H1 (cell line): Measurements from ENCODE around the gene PLCH2. TPM values are rescaled to one million over a fixed set of nuclear protein-coding genes. Genes with fewer than 3 reads are reported as not detected.

Experiments used
- CTCF ChIA-PET: fragments of 300-600 bp; sonication (Branson Sonifier 250); formaldehyde crosslinking; loops from one replicate; lab custom pipeline; 2021; ENCODE audit not compliant: partially characterized antibody; lab: Charles Lee
- POLR2A ChIA-PET: fragments of 300-600 bp; sonication (Branson Sonifier 250); formaldehyde crosslinking; loops from one replicate; lab custom pipeline; 2021; ENCODE audit warnings: inconsistent platforms; ENCODE audit not compliant: partially characterized antibody; lab: Charles Lee
- DNase-seq, 2 experiments: peaks; one replicate each; pipeline versions ENCODE4 v3.0.0 to v3.0.0-alpha.2; 2010 to 2022; ENCODE audit warnings: low spot score in 2 of 2, low read depth in 1 of 2, mixed read lengths in 1 of 2
- FAIRE-seq: peaks from 2 replicates; lab custom pipeline; 2011; peaks lifted over from hg19 to GRCh38; lab: Jason Lieb, UNC
- H2AFZ ChIP-seq: 2 replicates; pipeline ENCODE4 v1.8.1; 2012; ENCODE audit warnings: low read length, inconsistent platforms
- H2AK5ac ChIP-seq: 2 replicates; pipeline ENCODE4 v1.6.1; 2013; ENCODE audit warnings: low read depth, low read length
- H2BK120ac ChIP-seq: replicated peaks from 2 replicates; pipeline ENCODE3; 2013; ENCODE audit warnings: low read depth, low read length, inconsistent platforms
- H2BK12ac ChIP-seq: 2 replicates; pipeline ENCODE4 v1.6.1; 2013; ENCODE audit warnings: low read depth, low read length
- H2BK15ac ChIP-seq: 2 replicates; pipeline ENCODE4 v1.6.1; 2013; ENCODE audit warnings: low read length
- H2BK20ac ChIP-seq: 2 replicates; pipeline ENCODE4 v1.6.1; 2013; ENCODE audit warnings: low read length
- H2BK5ac ChIP-seq: 2 replicates; pipeline ENCODE4 v1.6.1; 2013; ENCODE audit warnings: low read depth, low read length
- H3K14ac ChIP-seq: 2 replicates; pipeline ENCODE4 v1.6.1; 2013; ENCODE audit warnings: inconsistent platforms; ENCODE audit not compliant: insufficient read length
- H3K18ac ChIP-seq: 2 replicates; pipeline ENCODE4 v1.6.1; 2013; ENCODE audit warnings: low read length; ENCODE audit errors: extremely low read depth
- H3K23ac ChIP-seq: 2 replicates; pipeline ENCODE4 v1.6.1; 2013; ENCODE audit warnings: inconsistent platforms; ENCODE audit not compliant: insufficient read length
- H3K23me2 ChIP-seq: 2 replicates; pipeline ENCODE4 v1.6.1; 2013; ENCODE audit warnings: low read depth, low read length
- H3K27ac ChIP-seq: 2 replicates; pipeline ENCODE4 v1.6.1; 2011; ENCODE audit warnings: low read depth, low read length, inconsistent platforms
- H3K27me3 ChIP-seq, 4 experiments: replicated peaks in 1 of 4; 1 replicate in 1 of 4; 2 replicates in 3 of 4; pipeline versions ENCODE4 v1.6.1 to v1.8.1; 2011 to 2013; ENCODE audit warnings: low read length in 3 of 4, mild to moderate bottlenecking in 3 of 4, inconsistent platforms in 2 of 4, mixed read lengths in 2 of 4, moderate library complexity in 1 of 4; ENCODE audit not compliant: control insufficient read depth in 3 of 4, insufficient read depth in 3 of 4; ENCODE audit errors: extremely low read depth in 1 of 4
- H3K36me3 ChIP-seq, 4 experiments: 2 replicates each; pipeline versions ENCODE4 v1.6.1 to v1.8.1; 2011 to 2013; ENCODE audit warnings: mild to moderate bottlenecking in 4 of 4, low read length in 3 of 4, moderate library complexity in 2 of 4, control low read depth in 1 of 4, inconsistent platforms in 1 of 4; ENCODE audit not compliant: insufficient read depth in 4 of 4, control insufficient read depth in 2 of 4
- H3K4ac ChIP-seq: replicated peaks from 2 replicates; pipeline ENCODE3; 2013; ENCODE audit warnings: low read length, low read depth, mixed read lengths, inconsistent platforms; ENCODE audit not compliant: insufficient read length
- H3K4me1 ChIP-seq, 4 experiments: replicated peaks in 1 of 4; 1 replicate in 1 of 4; 2 replicates in 3 of 4; pipeline versions ENCODE4 v1.6.1 to v1.8.1; 2011 to 2013; ENCODE audit warnings: low read length in 3 of 4, inconsistent platforms in 2 of 4, mixed read lengths in 1 of 4; ENCODE audit not compliant: insufficient read depth in 4 of 4, control insufficient read depth in 3 of 4
- H3K4me2 ChIP-seq, 2 experiments: 2 replicates each; pipeline versions ENCODE4 v1.6.1 to v1.8.1; 2011 to 2013; ENCODE audit warnings: low read depth in 2 of 2, low read length in 2 of 2, control low read depth in 1 of 2, inconsistent platforms in 1 of 2, mild to moderate bottlenecking in 1 of 2; ENCODE audit not compliant: insufficient read depth in 1 of 2
- H3K4me3 ChIP-seq, 4 experiments: fragments of 200-600, 300-600 bp in 1 of 4; sonication (generic), shearing (Covaris generic), sonication (Bioruptor Twin) in 1 of 4; 2 replicates each; pipeline versions ENCODE4 v1.5.1 to v1.8.1; 2011 to 2016; ENCODE audit warnings: low read length in 4 of 4, low read depth in 3 of 4, control low read depth in 2 of 4, inconsistent platforms in 2 of 4, mild to moderate bottlenecking in 2 of 4, mixed read lengths in 1 of 4, moderate library complexity in 1 of 4; ENCODE audit not compliant: insufficient read depth in 2 of 4; ENCODE audit errors: extremely low read depth in 1 of 4
- H3K56ac ChIP-seq: replicated peaks from 2 replicates; pipeline ENCODE3; 2013; ENCODE audit warnings: low read depth, mild to moderate bottlenecking, mixed read lengths, low read length, inconsistent platforms; ENCODE audit not compliant: insufficient read length
- H3K79me1 ChIP-seq: 2 replicates; pipeline ENCODE4 v1.6.1; 2013; ENCODE audit warnings: low read depth, low read length, control low read depth
- H3K79me2 ChIP-seq, 2 experiments: 2 replicates each; pipeline versions ENCODE4 v1.6.1 to v1.8.1; 2012 to 2013; ENCODE audit warnings: low read length in 2 of 2, mild to moderate bottlenecking in 2 of 2, inconsistent platforms in 1 of 2; ENCODE audit not compliant: insufficient read depth in 2 of 2, control insufficient read depth in 1 of 2
- H3K9ac ChIP-seq, 4 experiments: replicated peaks in 1 of 4; 1 replicate in 1 of 4; 2 replicates in 3 of 4; pipeline versions ENCODE4 v1.6.1 to v1.8.1; 2011 to 2013; ENCODE audit warnings: low read depth in 3 of 4, low read length in 3 of 4, control low read depth in 2 of 4, mild to moderate bottlenecking in 2 of 4, moderate library complexity in 2 of 4, inconsistent platforms in 1 of 4; ENCODE audit errors: extremely low read depth in 1 of 4
- H3K9me3 ChIP-seq, 2 experiments: 2 replicates each; pipeline versions ENCODE4 v1.6.1 to v1.8.1; 2012 to 2013; ENCODE audit warnings: mild to moderate bottlenecking in 2 of 2, moderate library complexity in 2 of 2, control low read depth in 1 of 2, inconsistent platforms in 1 of 2, low read depth in 1 of 2, low read length in 1 of 2, mixed read lengths in 1 of 2; ENCODE audit not compliant: insufficient read depth in 2 of 2
- H4K20me1 ChIP-seq, 2 experiments: replicated peaks in 1 of 2; 2 replicates each; pipeline versions ENCODE3 to v1.8.1; 2011 to 2013; ENCODE audit warnings: inconsistent platforms in 2 of 2, low read length in 2 of 2, mild to moderate bottlenecking in 1 of 2; ENCODE audit not compliant: insufficient read depth in 2 of 2, control insufficient read depth in 1 of 2
- H4K5ac ChIP-seq: 2 replicates; pipeline ENCODE4 v1.6.1; 2013; ENCODE audit warnings: low read length, low read depth, mixed read lengths, inconsistent platforms; ENCODE audit not compliant: insufficient read length
- H4K8ac ChIP-seq: 2 replicates; pipeline ENCODE4 v1.8.0; 2013; ENCODE audit warnings: mild to moderate bottlenecking, moderate library complexity, low read length, inconsistent platforms; ENCODE audit not compliant: insufficient read depth; ENCODE audit errors: extremely low read depth
- H4K91ac ChIP-seq: replicated peaks from 2 replicates; pipeline ENCODE3; 2013; ENCODE audit warnings: low read length, mixed read lengths, inconsistent platforms; ENCODE audit not compliant: insufficient read length
- ASH2L ChIP-seq: fragments of 200-600, 300-600 bp; sonication (generic); IDR thresholded peaks from one replicate; pipeline ENCODE4 v1.7.1; 2017; ENCODE audit warnings: low read length
- BRCA1 ChIP-seq: IDR thresholded peaks from 2 replicates; pipeline ENCODE4 v1.6.1; 2012; ENCODE audit warnings: low read depth, low read length, improper control_type of control experiment
- EGR1 ChIP-seq: IDR thresholded peaks from 2 replicates; pipeline ENCODE4 v1.6.1; 2011; ENCODE audit warnings: low read depth, low read length, borderline replicate concordance
- FOSL1 ChIP-seq: IDR thresholded peaks from 2 replicates; pipeline ENCODE4 v1.6.1; 2011; ENCODE audit warnings: mild to moderate bottlenecking, low read depth, low read length, moderate library complexity; ENCODE audit not compliant: insufficient read depth
- NRF1 ChIP-seq: IDR thresholded peaks from 2 replicates; pipeline ENCODE4 v1.6.1; 2011; ENCODE audit warnings: mild to moderate bottlenecking, low read depth, low read length, improper control_type of control experiment
- POLR2A ChIP-seq, 2 experiments: IDR thresholded peaks; 1 replicate in 1 of 2; 2 replicates in 1 of 2; pipeline ENCODE4 v1.6.1; 2011; ENCODE audit warnings: low read depth in 2 of 2, low read length in 2 of 2, mild to moderate bottlenecking in 2 of 2; ENCODE audit errors: control extremely low read depth in 1 of 2
- RXRA ChIP-seq: IDR thresholded peaks from 2 replicates; pipeline ENCODE4 v1.6.1; 2011; ENCODE audit warnings: low read depth, mild to moderate bottlenecking, low read length, moderate library complexity; ENCODE audit not compliant: insufficient read depth
- WGBS, 2 experiments: shearing (Covaris generic) in 1 of 2; methylation state at CpG; one replicate each; pipeline versions ENCODE4 v1.1.6 to v1.1.7; 2013 to 2015; ENCODE audit warnings: low lambda C conversion rate in 2 of 2, mixed read lengths in 2 of 2, inconsistent platforms in 1 of 2, low coverage in 1 of 2, missing lambda C conversion rate in 1 of 2; ENCODE audit not compliant: insufficient replicate concordance in 2 of 2, insufficient coverage in 1 of 2, insufficient read length in 1 of 2; ENCODE audit errors: extremely low coverage in 1 of 2, missing lambda C conversion rate in 1 of 2; 5-methylcytosine and 5-hydroxymethylcytosine counted together
- polyA plus RNA-seq, 7 experiments: library from polyadenylated mRNA; depleted of rRNA in 3 of 7; stranded (reverse) in 5 of 7; unstranded in 2 of 7; fragments of >200 nt in 5 of 7; fragments of 200-250 nt in 2 of 7; gene quantifications; 1 replicate in 5 of 7; 2 replicates in 1 of 7; 4 replicates in 1 of 7; pipeline versions ENCODE4 v1.2.1 to v1.2.3, GENCODE V29; 2011 to 2013; ENCODE audit warnings: missing spikeins in 2 of 7, mixed read lengths in 2 of 7
- total RNA-seq: library from RNA; stranded (reverse); fragmentation: NEBNext Ultra II Directional; extraction: Animal tissue kit (Norgen Biotek cat#: 25700); gene quantifications from 2 replicates; pipeline ENCODE4 v1.2.1, GENCODE V29; 2021
- TF ChIP-seq, protein P1 (sequence below): IDR thresholded peaks from 2 replicates; pipeline ENCODE4 v1.6.1; 2012; ENCODE audit warnings: inconsistent platforms

The PLCH2 gene
- total and polyA plus RNA-seq, 2 of the 8 experiments (the other 6 are each of a cell fraction or from before 2014, with no cell fraction given), result 0.14 to 0.19 TPM

DNA sequence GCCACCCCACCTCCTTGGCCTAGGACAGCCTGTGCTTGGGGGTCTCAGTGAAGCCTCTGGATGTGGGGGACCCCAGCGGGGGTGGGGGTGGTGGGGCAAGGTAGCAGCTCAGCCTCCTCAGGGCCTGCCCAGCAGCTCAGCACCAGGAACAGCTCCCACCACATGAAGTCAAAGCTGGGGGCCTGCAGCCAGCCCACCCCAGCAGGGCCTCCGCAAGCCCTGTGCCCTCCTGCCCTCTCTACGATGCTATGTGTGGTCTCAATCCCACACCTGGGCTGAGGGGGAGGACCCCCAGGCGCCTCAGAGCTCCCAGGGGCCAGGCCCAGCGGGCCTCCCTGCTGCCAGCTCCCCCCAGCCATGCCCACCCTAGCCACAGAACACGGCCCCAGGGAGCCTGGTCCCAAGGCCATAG is 31.7 kb downstream of the PLCH2 start:
- Histone ChIP-seq H3K27ac (no peak overlapping the region), H3K79me2 (no peaks in the 10 kb centered on the region), H3K27me3 (no peaks in the 10 kb centered on the region), H2BK120ac (no peak overlapping the region), H3K4me2 (no peak overlapping the region), H2BK20ac (no peak overlapping the region), H4K91ac (no peak overlapping the region), H2BK15ac (no peak overlapping the region), H3K4me1 (no peaks in the 10 kb centered on the region; a peak in 1 of 7 replicates), H2BK5ac (no peak overlapping the region), H3K4ac (no peak overlapping the region), H4K20me1 (peaks cover 6 to 20% of the 10 kb centered on the region in 2 experiments), H3K9ac (no peak overlapping the region), H3K9me3 (no peaks in the 10 kb centered on the region), H4K8ac (no peak overlapping the region), H3K36me3 (peaks cover 8 to 34% (median 19%) of the 10 kb centered on the region in 4 experiments; a peak in 6 of 8 replicates), H2BK12ac (no peak overlapping the region), H3K4me3 (no peak overlapping the region), H2AFZ (no peak overlapping the region), H3K79me1 (no peaks in the 10 kb centered on the region; the same call in 1 of the 2 replicates), H2AK5ac (no peak overlapping the region), H3K14ac (no peak overlapping the region), H3K23me2 (no peaks in the 10 kb centered on the region), H3K18ac (no peak overlapping the region), H3K23ac (no peak overlapping the region), H3K56ac (no peak overlapping the region), H4K5ac (no peak overlapping the region)
- POLR2A ChIA-PET, result interaction anchor here (1.3 to 2.8 kb wide), 2 partner anchors 11 to 18 kb away, joined by 3 to 11 read pairs; partner anchors contain the start of gene PANK4
- TF ChIP-seq ASH2L, result no peak
- TF ChIP-seq, protein P1, sequence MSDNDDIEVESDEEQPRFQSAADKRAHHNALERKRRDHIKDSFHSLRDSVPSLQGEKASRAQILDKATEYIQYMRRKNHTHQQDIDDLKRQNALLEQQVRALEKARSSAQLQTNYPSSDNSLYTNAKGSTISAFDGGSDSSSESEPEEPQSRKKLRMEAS, result no peak
- TF ChIP-seq EGR1, result no peak
- TF ChIP-seq FOSL1, result no peak
- no peak for TF ChIP-seq NRF1
- no peak for TF ChIP-seq RXRA
- TF ChIP-seq BRCA1, result no peak
- no peak; a peak in 1 of 3 replicates for TF ChIP-seq POLR2A (IDR thresholded peaks at IDR 0.05; ENCODE audit: control extremely low read depth in 1 of 2, low read depth in 2 of 2, low read length in 2 of 2)
- CTCF ChIA-PET, result interaction anchor here (1.2 to 2.4 kb wide), 5 partner anchors 14 to 93 kb away, joined by 3 to 9 read pairs (median 5); no protein-coding TSS in a partner anchor
- FAIRE-seq (no peak), DNase-seq (no peak)
- 89% methylated on average over 6 of the region's 6 CpGs; no CpG with 5 or more reads in 1 of the 2 experiments for WGBS, 2 experiments
